ENCODE measurements around the gene SYT8. TPM values are rescaled to one million over a fixed set of nuclear protein-coding genes. Genes with fewer than 3 reads are reported as not detected.

SYT8 gene
- total RNA-seq, 1 donor from 2014 or later, result 16.2 TPM

GRCh38 chr11:1860108-1860507, 25.3 kb downstream of the SYT8 start:
- DNase-seq, result no peak

GRCh38 chr11:1861435-1862411, 26.9 kb downstream of the SYT8 start:
- no peak for DNase-seq

GRCh38 chr11:1862588-1863351, 28.0 kb downstream of the SYT8 start:
- no peak for DNase-seq

GRCh38 chr11:1863352-1864216, 28.8 kb downstream of the SYT8 start:
- DNase-seq, result peak; percentile 86

GRCh38 chr11:1864231-1864630, 29.4 kb downstream of the SYT8 start:
- no peak for DNase-seq

- DNase-seq, result no peak
Measured at GRCh38 chr11:1864831-1865665, 30.3 kb downstream of the SYT8 start.

GRCh38 chr11:1866226-1866625, 31.4 kb downstream of the SYT8 start:
- DNase-seq, result no peak

GRCh38 chr11:1866776-1867175, 32.0 kb downstream of the SYT8 start:
- no peak for DNase-seq

- DNase-seq, result no peak
Measured at GRCh38 chr11:1867381-1867780, 32.6 kb downstream of the SYT8 start.

GRCh38 chr11:1868056-1868635, 33.4 kb downstream of the SYT8 start:
- no peak for DNase-seq

- DNase-seq, result no peak
Measured at GRCh38 chr11:1868636-1869291, 34.0 kb downstream of the SYT8 start.

- DNase-seq, result no peak
Measured at GRCh38 chr11:1869427-1870325, 34.9 kb downstream of the SYT8 start.

GRCh38 chr11:1870326-1870696, 35.5 kb downstream of the SYT8 start:
- DNase-seq, result no peak

- DNase-seq, result no peak
Measured at GRCh38 chr11:1870721-1871466, 36.1 kb downstream of the SYT8 start.

GRCh38 chr11:1871531-1871930, 36.7 kb downstream of the SYT8 start:
- no peak for DNase-seq

- no peak for DNase-seq
Measured at GRCh38 chr11:1872267-1872985, 37.6 kb downstream of the SYT8 start.

GRCh38 chr11:1873048-1873812, 38.4 kb downstream of the SYT8 start:
- peak; percentile 72 for DNase-seq

All from tongue (tissue), 2 donors.